CD4-positive, alpha-beta T cell (primary cell): ENCODE results near the gene CHD9. TPM values are rescaled to one million over a fixed set of nuclear protein-coding genes. Genes with fewer than 3 reads are reported as not detected.

ENCODE experiments used
- ATAC-seq: fragments of 200-7000 bp; cut with Tn5 transposase; one replicate; pipeline ENCODE4 v1.10.0; 2022; ENCODE audit warnings: mild to moderate bottlenecking; ENCODE audit not compliant: poor library complexity
- CTCF ChIA-PET: fragments of 350-600 bp; sonication (Branson Sonifier 250); formaldehyde crosslinking; loops from one replicate; lab custom pipeline; 2021; ENCODE audit warnings: antibody characterized with exemption, inconsistent platforms; lab: Charles Lee
- POLR2A ChIA-PET: fragments of 350-600 bp; sonication (Branson Sonifier 250); formaldehyde crosslinking; loops from one replicate; lab custom pipeline; 2021; ENCODE audit warnings: antibody characterized with exemption, inconsistent platforms; lab: Charles Lee
- DNase-seq, 14 experiments: peaks; one replicate each; pipeline ENCODE4 v3.0.0-alpha.2; 2013 to 2020; ENCODE audit warnings: mixed read lengths in 2 of 14
- H3K27ac ChIP-seq, 2 donors: one replicate each; pipeline versions ENCODE4 v1.5.1 to v1.7.0; 2013; ENCODE audit warnings: low read length in 2 of 2, low read depth in 1 of 2, mild to moderate bottlenecking in 1 of 2
- H3K27me3 ChIP-seq, 2 experiments: 1 replicate in 1 of 2; 2 replicates in 1 of 2; pipeline versions ENCODE4 v1.6.1 to v1.7.0; 2013; ENCODE audit warnings: low read length in 2 of 2, control low read depth in 1 of 2, mild to moderate bottlenecking in 1 of 2, moderate library complexity in 1 of 2; ENCODE audit not compliant: insufficient read depth in 2 of 2, control insufficient read depth in 1 of 2
- H3K36me3 ChIP-seq: one replicate; pipeline ENCODE4 v1.6.1; 2013; ENCODE audit warnings: low read length, control low read depth; ENCODE audit not compliant: insufficient read depth
- H3K4me1 ChIP-seq: one replicate; pipeline ENCODE4 v1.6.1; 2013; ENCODE audit warnings: low read length, control low read depth; ENCODE audit not compliant: insufficient read depth
- H3K4me3 ChIP-seq: one replicate; pipeline ENCODE4 v1.5.1; 2013; ENCODE audit warnings: mild to moderate bottlenecking, low read length, moderate library complexity
- H3K9me3 ChIP-seq, 2 experiments: 1 replicate in 1 of 2; 2 replicates in 1 of 2; pipeline versions ENCODE4 v1.6.1 to v1.7.0; 2013; ENCODE audit warnings: low read length in 2 of 2, mild to moderate bottlenecking in 2 of 2, control low read depth in 1 of 2, moderate library complexity in 1 of 2; ENCODE audit not compliant: control insufficient read depth in 1 of 2, insufficient read depth in 1 of 2
- H3K27ac Mint-ChIP-seq: one replicate; pipeline ENCODE4 v1.8.0; 2020; ENCODE audit warnings: mixed read lengths
- H3K27me3 Mint-ChIP-seq: one replicate; pipeline ENCODE4 v1.8.0; 2021; ENCODE audit warnings: mixed read lengths
- H3K36me3 Mint-ChIP-seq: one replicate; pipeline ENCODE4 v1.8.0; 2021; ENCODE audit warnings: low read depth, mixed read lengths
- H3K4me1 Mint-ChIP-seq: one replicate; pipeline ENCODE4 v1.8.0; 2021; ENCODE audit warnings: low read depth, mixed read lengths
- H3K4me3 Mint-ChIP-seq: one replicate; pipeline ENCODE4 v1.8.0; 2020; ENCODE audit warnings: mild to moderate bottlenecking, mixed read lengths
- H3K9me3 Mint-ChIP-seq: one replicate; pipeline ENCODE4 v1.8.0; 2020; ENCODE audit warnings: mixed read lengths
- intact Hi-C, 2 experiments: fragments of 100-400 bp; cut with DNase I in 1 of 2; cut with micrococcal nuclease in 1 of 2; formaldehyde crosslinking; loops; one replicate each; pipeline versions ENCODE4 v1.15.1 to v1.9.0; 2023 to 2025; cut with DNase I, micrococcal nuclease
- total RNA-seq, 174 experiments: library from RNA in 2 of 174; stranded (reverse) in 2 of 174; gene quantifications; one replicate each; pipeline ENCODE4 v1.2.3 and lab custom pipeline; 2021 to 2026
- TF ChIP-seq, protein P1 (sequence below): fragments of 200-600 bp; IDR thresholded peaks from one replicate; pipeline ENCODE4 v1.8.0; 2022; ENCODE audit warnings: antibody characterized with exemption, mild to moderate bottlenecking

CHD9 gene
- total RNA-seq, 2 experiments from 2014 or later = 28.2 to 28.8 TPM

- intact Hi-C loops = loop anchor here (1.0 to 10.0 kb wide), 6 partner anchors 106 to 457 kb away; no protein-coding TSS in a partner anchor
- no peak overlapping the region for H3K27ac Mint-ChIP-seq
- peak in 1 of 14 experiments; percentile 33 for DNase-seq
Measured at GRCh38 chr16:53053967-53054669, 673 bp upstream of the CHD9 start.

GRCh38 chr16:53055541-53056391 is 975 bp downstream of the CHD9 start:
- Histone ChIP-seq H3K4me3 (peak overlapping the region; percentile 69), H3K27me3 (no peaks in the 10 kb centered on the region), H3K27ac (no peak overlapping the region), H3K36me3 (no peaks in the 10 kb centered on the region), H3K9me3 (no peaks in the 10 kb centered on the region), H3K4me1 (peaks cover 24% of the 10 kb centered on the region)
- DNase-seq (peak in 3 of 14 experiments; percentile 21 to 23 (median 22)), ATAC-seq (no peak)
- intact Hi-C loops = loop anchor here (1.0 to 10.0 kb wide), 5 partner anchors 105 to 455 kb away; no protein-coding TSS in a partner anchor
- TF ChIP-seq, protein P1, sequence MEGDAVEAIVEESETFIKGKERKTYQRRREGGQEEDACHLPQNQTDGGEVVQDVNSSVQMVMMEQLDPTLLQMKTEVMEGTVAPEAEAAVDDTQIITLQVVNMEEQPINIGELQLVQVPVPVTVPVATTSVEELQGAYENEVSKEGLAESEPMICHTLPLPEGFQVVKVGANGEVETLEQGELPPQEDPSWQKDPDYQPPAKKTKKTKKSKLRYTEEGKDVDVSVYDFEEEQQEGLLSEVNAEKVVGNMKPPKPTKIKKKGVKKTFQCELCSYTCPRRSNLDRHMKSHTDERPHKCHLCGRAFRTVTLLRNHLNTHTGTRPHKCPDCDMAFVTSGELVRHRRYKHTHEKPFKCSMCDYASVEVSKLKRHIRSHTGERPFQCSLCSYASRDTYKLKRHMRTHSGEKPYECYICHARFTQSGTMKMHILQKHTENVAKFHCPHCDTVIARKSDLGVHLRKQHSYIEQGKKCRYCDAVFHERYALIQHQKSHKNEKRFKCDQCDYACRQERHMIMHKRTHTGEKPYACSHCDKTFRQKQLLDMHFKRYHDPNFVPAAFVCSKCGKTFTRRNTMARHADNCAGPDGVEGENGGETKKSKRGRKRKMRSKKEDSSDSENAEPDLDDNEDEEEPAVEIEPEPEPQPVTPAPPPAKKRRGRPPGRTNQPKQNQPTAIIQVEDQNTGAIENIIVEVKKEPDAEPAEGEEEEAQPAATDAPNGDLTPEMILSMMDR = no peak
- peak overlapping the region; percentile 81 for H3K4me3 Mint-ChIP-seq
- H3K36me3 Mint-ChIP-seq = no peaks in the 10 kb centered on the region
- POLR2A ChIA-PET = interaction anchor here (0.5 to 1.5 kb wide), 8 partner anchors 14 to 446 kb away, joined by 3 to 6 read pairs (median 3); no protein-coding TSS in a partner anchor
- H3K27me3 Mint-ChIP-seq = no peaks in the 10 kb centered on the region
- no peaks in the 10 kb centered on the region for H3K9me3 Mint-ChIP-seq
- peaks cover 7% of the 10 kb centered on the region for H3K4me1 Mint-ChIP-seq
- H3K27ac Mint-ChIP-seq = no peak overlapping the region
- CTCF ChIA-PET = interaction anchor here (0.8 to 1.9 kb wide), 14 partner anchors 19 to 255 kb away, joined by 3 to 19 read pairs (median 4); no protein-coding TSS in a partner anchor

More at GRCh38 chr16:53053967-53054669, 673 bp upstream of the CHD9 start:
- CTCF ChIA-PET = interaction anchor here (1.1 to 1.9 kb wide), 10 partner anchors 9 to 230 kb away, joined by 3 to 19 read pairs (median 4); no protein-coding TSS in a partner anchor
- Histone ChIP-seq H3K9me3 (no peaks in the 10 kb centered on the region), H3K27me3 (no peaks in the 10 kb centered on the region), H3K27ac (no peak overlapping the region), H3K4me1 (peaks cover 24% of the 10 kb centered on the region), H3K4me3 (peak overlapping the region; percentile 69), H3K36me3 (no peaks in the 10 kb centered on the region)
- POLR2A ChIA-PET = interaction anchor here (1.1 to 1.5 kb wide), 3 partner anchors 16 to 230 kb away, joined by 3 to 6 read pairs (median 6); no protein-coding TSS in a partner anchor
- H3K9me3 Mint-ChIP-seq = no peaks in the 10 kb centered on the region
- no peaks in the 10 kb centered on the region for H3K36me3 Mint-ChIP-seq
- peak; percentile 30 for ATAC-seq
- H3K4me1 Mint-ChIP-seq = peaks cover 7% of the 10 kb centered on the region
- H3K27me3 Mint-ChIP-seq = no peaks in the 10 kb centered on the region
- H3K4me3 Mint-ChIP-seq = peak overlapping the region; percentile 81
- TF ChIP-seq, protein P1 = no peak

DNA sequence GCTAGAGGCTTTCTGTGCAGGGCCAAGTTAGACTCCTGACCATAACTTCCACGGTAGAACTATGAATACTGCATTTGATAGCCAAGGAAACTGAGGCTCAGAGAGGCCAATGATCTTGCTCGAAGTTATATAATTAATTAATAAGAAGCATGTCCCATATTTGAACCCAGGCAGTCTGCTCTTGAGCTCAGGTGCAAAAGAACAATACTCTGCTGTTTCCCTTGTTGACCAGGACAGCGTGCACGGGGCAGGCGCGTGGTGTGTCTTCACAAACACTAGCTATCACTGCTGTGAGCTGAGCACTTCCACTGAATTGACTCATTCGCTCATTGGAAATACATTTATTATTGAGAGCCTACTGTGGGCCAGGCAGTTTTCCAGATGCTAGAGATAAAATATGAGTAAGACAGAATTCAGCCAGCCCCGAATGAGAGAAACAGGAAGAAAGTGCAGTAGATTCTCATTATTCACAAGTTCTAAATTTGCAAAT is 1.6 kb downstream of the CHD9 start:
- peaks cover 27% of the 10 kb centered on the region for H3K4me1 ChIP-seq
- ChIA-PET CTCF (no interaction called here), POLR2A (no interaction called here)
- no peak overlapping the region for H3K4me3 ChIP-seq
- Mint-ChIP-seq H3K4me1 (peaks cover 11% of the 10 kb centered on the region), H3K27ac (no peak overlapping the region), H3K36me3 (no peaks in the 10 kb centered on the region), H3K9me3 (no peaks in the 10 kb centered on the region), H3K4me3 (no peak overlapping the region), H3K27me3 (no peaks in the 10 kb centered on the region)
- H3K27me3 ChIP-seq = no peaks in the 10 kb centered on the region
- intact Hi-C loops = loop anchor here in 1 of 2 experiments (10.0 kb wide), 1 partner anchor 348 kb away; no protein-coding TSS in a partner anchor
- H3K27ac ChIP-seq = no peak overlapping the region
- no peaks in the 10 kb centered on the region for H3K36me3 ChIP-seq
- H3K9me3 ChIP-seq = no peaks in the 10 kb centered on the region
- TF ChIP-seq, protein P1 = no peak
- no peak for DNase-seq
- ATAC-seq = no peak
